Osteoblast (primary cell): Measurements from ENCODE around the gene KCNJ4. TPM values are rescaled to one million over a fixed set of nuclear protein-coding genes. Genes with fewer than 3 reads are reported as not detected.
"Not testable (repeated sequence)": the region's sequence is repeated elsewhere in the genome, so short reads cannot be mapped to it uniquely, and the experiment has no call there.

ENCODE experiments used
- DNase-seq: peaks from one replicate; pipeline ENCODE4 v3.0.0; 2011; ENCODE audit warnings: low spot score, mixed read lengths; ENCODE audit not compliant: insufficient read length; ENCODE audit errors: missing footprints
- H2AFZ ChIP-seq: 2 replicates; pipeline ENCODE4 v1.6.0; 2011; ENCODE audit warnings: mild to moderate bottlenecking, low read length
- H3K27ac ChIP-seq: 2 replicates; pipeline ENCODE4 v1.5.1; 2011; ENCODE audit warnings: mild to moderate bottlenecking, low read depth, low read length, moderate library complexity
- H3K27me3 ChIP-seq: 2 replicates; pipeline ENCODE4 v1.6.0; 2012; ENCODE audit warnings: mild to moderate bottlenecking, control low read depth, inconsistent platforms, low read length, moderate library complexity; ENCODE audit not compliant: insufficient read depth
- H3K36me3 ChIP-seq: 2 replicates; pipeline ENCODE4 v1.5.1; 2011; ENCODE audit warnings: mild to moderate bottlenecking, low read length, control low read depth, moderate library complexity; ENCODE audit not compliant: insufficient read depth
- H3K4me1 ChIP-seq: 2 replicates; pipeline ENCODE4 v1.5.1; 2011; ENCODE audit warnings: mild to moderate bottlenecking, low read length, control low read depth, moderate library complexity; ENCODE audit not compliant: insufficient read depth
- H3K4me2 ChIP-seq: 2 replicates; pipeline ENCODE4 v1.6.0; 2011; ENCODE audit warnings: mild to moderate bottlenecking, low read length; ENCODE audit not compliant: insufficient read depth
- H3K4me3 ChIP-seq: fragments of 200-600 bp; sonication (generic); 3 replicates; pipeline ENCODE4 v1.5.1; 2012; ENCODE audit warnings: mild to moderate bottlenecking, low read length, inconsistent platforms; ENCODE audit not compliant: insufficient read depth
- H3K79me2 ChIP-seq: 2 replicates; pipeline ENCODE4 v1.6.0; 2012; ENCODE audit warnings: mild to moderate bottlenecking, low read length, control low read depth, inconsistent platforms; ENCODE audit not compliant: insufficient read depth
- H3K9me3 ChIP-seq: 2 replicates; pipeline ENCODE4 v1.5.1; 2011; ENCODE audit warnings: low read depth, low read length, control low read depth
- H4K20me1 ChIP-seq: 2 replicates; pipeline ENCODE4 v1.6.0; 2012; ENCODE audit warnings: mild to moderate bottlenecking, low read length, control low read depth; ENCODE audit not compliant: insufficient read depth
- CTCF ChIP-seq: IDR thresholded peaks from 2 replicates; pipeline ENCODE4 v1.5.1; 2011; ENCODE audit warnings: mild to moderate bottlenecking, low read depth, low read length, moderate library complexity; ENCODE audit errors: extremely low read depth
- total RNA-seq: library from RNA; depleted of rRNA; stranded (reverse); fragments of >200 nt; gene quantifications from 2 replicates; pipeline ENCODE4 v1.2.3, GENCODE V29; 2012

Gene KCNJ4
- total RNA-seq, 1 donor, result not detected

DNA sequence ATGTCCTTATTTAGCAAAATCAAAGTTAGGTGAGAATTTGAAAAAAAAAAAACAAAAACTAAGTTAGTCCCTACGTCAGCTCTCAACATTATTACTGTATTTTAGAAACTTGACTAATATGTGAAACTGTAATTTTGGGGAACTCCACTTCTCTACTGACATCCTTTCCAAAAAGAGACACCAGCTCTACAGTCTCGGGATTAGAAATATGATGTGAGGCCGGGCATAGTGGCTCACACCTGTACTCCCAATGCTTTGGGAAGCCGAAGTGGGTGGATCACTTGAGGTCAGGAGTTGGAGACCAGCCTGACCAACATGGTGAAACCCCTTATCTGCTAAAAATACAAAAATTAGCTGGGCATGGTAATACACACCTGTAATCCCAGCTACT lies 65.6 kb downstream of the KCNJ4 start:
- H3K27me3 ChIP-seq, DNase-seq, H3K4me2 ChIP-seq, H4K20me1 ChIP-seq, H3K27ac ChIP-seq, H3K4me3 ChIP-seq, H3K4me1 ChIP-seq, H3K9me3 ChIP-seq, H3K36me3 ChIP-seq, H2AFZ ChIP-seq: not testable (repeated sequence)
- peaks cover 20% of the 10 kb centered on the region for H3K79me2 ChIP-seq

GRCh38 chr22:38388506-38389427 lies 66.2 kb downstream of the KCNJ4 start:
- not testable (repeated sequence) for H3K9me3 ChIP-seq, H3K27ac ChIP-seq, H3K4me1 ChIP-seq, H2AFZ ChIP-seq, H3K4me3 ChIP-seq, H3K4me2 ChIP-seq, H4K20me1 ChIP-seq, H3K27me3 ChIP-seq, DNase-seq, H3K36me3 ChIP-seq
- peaks cover 20% of the 10 kb centered on the region for H3K79me2 ChIP-seq

GRCh38 chr22:38386918-38387317 lies 68.1 kb downstream of the KCNJ4 start:
- peaks cover 11% of the 10 kb centered on the region for H4K20me1 ChIP-seq

DNA sequence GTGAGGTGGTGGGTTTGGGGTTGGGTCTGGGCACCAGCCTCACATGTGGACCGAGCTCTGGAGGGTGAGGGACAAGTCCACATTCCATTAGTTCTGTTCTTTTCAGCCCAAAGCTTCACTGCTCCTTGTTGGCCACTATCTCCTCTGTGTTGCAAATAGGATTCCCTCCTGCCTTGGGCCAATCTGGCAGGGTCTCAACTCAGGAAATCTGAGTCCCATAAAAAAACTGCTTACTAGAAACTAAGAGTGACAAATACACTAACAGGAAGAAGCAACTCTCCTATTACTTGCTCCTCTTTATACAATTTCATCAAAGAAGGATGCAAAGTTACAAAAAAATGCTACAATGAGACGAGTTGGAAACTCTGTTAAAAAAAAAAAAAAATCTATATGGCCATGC lies 71.6 kb downstream of the KCNJ4 start:
- Histone ChIP-seq H3K4me1 (no peaks in the 10 kb centered on the region), H3K79me2 (peaks cover 11% of the 10 kb centered on the region), H3K27me3 (no peaks in the 10 kb centered on the region), H3K27ac (no peak overlapping the region), H3K36me3 (no peaks in the 10 kb centered on the region), H3K4me2 (no peak overlapping the region), H3K4me3 (no peak overlapping the region), H2AFZ (no peak overlapping the region), H3K9me3 (no peaks in the 10 kb centered on the region), H4K20me1 (peaks cover 4% of the 10 kb centered on the region)
- no peak for DNase-seq
- no peak for TF ChIP-seq CTCF

More at GRCh38 chr22:38386918-38387317, 68.1 kb downstream of the KCNJ4 start:
- H3K36me3 ChIP-seq, H3K4me2 ChIP-seq, H2AFZ ChIP-seq, H3K9me3 ChIP-seq, H3K4me1 ChIP-seq, H3K27me3 ChIP-seq, H3K27ac ChIP-seq, H3K4me3 ChIP-seq, DNase-seq: not testable (repeated sequence)
- H3K79me2 ChIP-seq, result peaks cover 23% of the 10 kb centered on the region

DNA sequence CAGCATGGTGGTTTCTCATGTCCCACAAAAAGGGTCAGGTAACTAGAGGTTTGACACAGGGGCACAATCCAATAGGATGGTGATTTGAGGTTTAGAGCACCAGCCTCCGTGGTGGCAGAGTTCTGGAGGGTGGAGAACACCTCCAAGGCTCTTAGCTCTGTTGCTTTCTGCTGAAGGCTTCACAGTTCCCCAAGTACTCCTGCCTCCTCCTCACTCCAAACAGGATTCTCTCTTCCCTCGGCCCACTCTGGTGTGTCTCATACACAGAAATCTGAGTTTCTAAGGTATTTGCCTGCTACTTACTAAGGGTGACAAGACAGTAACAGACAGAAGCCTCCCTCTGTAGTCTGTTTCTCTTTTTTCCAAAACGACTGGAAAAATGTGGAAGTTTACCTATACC lies 73.6 kb downstream of the KCNJ4 start:
- not testable (repeated sequence) for H4K20me1 ChIP-seq, H3K4me2 ChIP-seq, H3K27me3 ChIP-seq, H3K36me3 ChIP-seq, H3K27ac ChIP-seq, DNase-seq, H3K9me3 ChIP-seq, H2AFZ ChIP-seq, H3K4me3 ChIP-seq, H3K4me1 ChIP-seq
- peaks cover 11% of the 10 kb centered on the region for H3K79me2 ChIP-seq

Other genes with a start within 250 kb of the KCNJ4 start
- 29.8 and 30.0 TPM in 2 replicates for gene TMEM184B, start 182.2 kb downstream of the KCNJ4 start, total RNA-seq
- 142 and 152 TPM in 2 replicates for gene CSNK1E, start 137.8 kb downstream of the KCNJ4 start, total RNA-seq
- gene KDELR3, start 12.9 kb upstream of the KCNJ4 start, total RNA-seq, result 142 and 161 TPM in 2 replicates
- gene DDX17, start 51.1 kb upstream of the KCNJ4 start, total RNA-seq, result 434 and 496 TPM in 2 replicates
- 2.7 and 3.3 TPM in 2 replicates for gene DMC1, start 115.0 kb upstream of the KCNJ4 start, total RNA-seq
- gene FAM227A, start 201.2 kb upstream of the KCNJ4 start, total RNA-seq, result 2.9 and 3.3 TPM in 2 replicates
- gene CBY1, start 201.4 kb upstream of the KCNJ4 start, total RNA-seq, result 13.8 and 16.2 TPM in 2 replicates
- 57.2 and 60.4 TPM in 2 replicates for gene TOMM22, start 226.8 kb upstream of the KCNJ4 start, total RNA-seq
- 82.2 and 86.1 TPM in 2 replicates for gene JOSD1, start 245.7 kb upstream of the KCNJ4 start, total RNA-seq